GM18951 (cell line): ENCODE results near the gene NMB.
A peak's percentile ranks its signal among the peaks of the same experiment; 100 is the strongest.

Experiments used
- POLR2A ChIP-seq: IDR thresholded peaks from 4 replicates; pipeline ENCODE4 v1.6.1; 2011; ENCODE audit warnings: mild to moderate bottlenecking; ENCODE audit not compliant: insufficient read length, insufficient read depth; ENCODE audit errors: extremely low read depth
- in situ Hi-C: fragments of 300-500 bp; cut with MboI; formaldehyde crosslinking; loops from one replicate; pipeline ENCODE4 v1.12.0; 2022; ENCODE audit warnings: low sequenced_read_pairs, mixed read lengths, inconsistent platforms; ENCODE audit not compliant: unreplicated experiment

Gene NMB

DNA sequence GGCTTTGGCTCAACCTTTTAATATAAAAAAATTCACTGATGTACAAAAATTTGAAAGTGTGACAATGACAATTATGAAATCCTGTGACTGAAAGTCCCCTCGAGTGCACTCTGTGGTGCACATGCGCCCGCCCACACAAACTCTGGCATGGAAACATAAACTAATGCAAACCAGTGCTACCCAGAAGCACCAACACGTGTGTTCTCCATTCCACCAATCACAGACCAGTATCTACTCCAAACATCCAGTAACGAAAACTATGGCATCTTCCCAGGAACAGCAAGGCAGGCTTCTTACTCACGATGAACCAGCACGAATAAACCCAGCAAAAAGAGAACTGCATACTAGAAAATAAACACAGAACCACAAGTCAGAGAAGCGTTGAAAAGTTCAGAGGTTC is 11.7 kb upstream of the NMB start:
- TF ChIP-seq POLR2A, result no peak
- in situ Hi-C loops, result no loop called here

- in situ Hi-C loops, result no loop called here
- no peak for TF ChIP-seq POLR2A
Observed at GRCh38 chr15:84668221-84668982, 10.4 kb upstream of the NMB start.

- in situ Hi-C loops, result no loop called here
- no peak for TF ChIP-seq POLR2A
Observed at GRCh38 chr15:84666373-84666772, 8.4 kb upstream of the NMB start.

DNA sequence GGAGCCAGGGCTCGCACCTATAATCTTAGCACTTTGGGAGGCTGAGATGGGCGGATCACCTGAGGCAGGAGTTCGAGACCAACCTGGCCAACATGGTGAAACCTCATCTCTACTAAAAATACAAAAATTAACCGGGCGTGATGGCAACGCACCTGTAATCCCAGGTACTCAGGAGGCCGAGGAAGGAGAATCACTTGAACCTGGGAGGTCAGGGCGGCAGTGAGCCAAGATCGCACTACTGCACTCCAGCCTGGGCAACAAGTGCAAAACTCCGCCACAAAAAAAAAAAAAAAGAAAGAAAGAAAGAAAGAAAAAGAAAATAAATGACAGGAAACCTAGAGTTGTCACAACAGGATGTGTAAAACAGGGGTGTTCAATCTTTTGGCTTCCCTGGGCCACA is 3.0 kb upstream of the NMB start:
- no peak for TF ChIP-seq POLR2A
- in situ Hi-C loops, result no loop called here

DNA sequence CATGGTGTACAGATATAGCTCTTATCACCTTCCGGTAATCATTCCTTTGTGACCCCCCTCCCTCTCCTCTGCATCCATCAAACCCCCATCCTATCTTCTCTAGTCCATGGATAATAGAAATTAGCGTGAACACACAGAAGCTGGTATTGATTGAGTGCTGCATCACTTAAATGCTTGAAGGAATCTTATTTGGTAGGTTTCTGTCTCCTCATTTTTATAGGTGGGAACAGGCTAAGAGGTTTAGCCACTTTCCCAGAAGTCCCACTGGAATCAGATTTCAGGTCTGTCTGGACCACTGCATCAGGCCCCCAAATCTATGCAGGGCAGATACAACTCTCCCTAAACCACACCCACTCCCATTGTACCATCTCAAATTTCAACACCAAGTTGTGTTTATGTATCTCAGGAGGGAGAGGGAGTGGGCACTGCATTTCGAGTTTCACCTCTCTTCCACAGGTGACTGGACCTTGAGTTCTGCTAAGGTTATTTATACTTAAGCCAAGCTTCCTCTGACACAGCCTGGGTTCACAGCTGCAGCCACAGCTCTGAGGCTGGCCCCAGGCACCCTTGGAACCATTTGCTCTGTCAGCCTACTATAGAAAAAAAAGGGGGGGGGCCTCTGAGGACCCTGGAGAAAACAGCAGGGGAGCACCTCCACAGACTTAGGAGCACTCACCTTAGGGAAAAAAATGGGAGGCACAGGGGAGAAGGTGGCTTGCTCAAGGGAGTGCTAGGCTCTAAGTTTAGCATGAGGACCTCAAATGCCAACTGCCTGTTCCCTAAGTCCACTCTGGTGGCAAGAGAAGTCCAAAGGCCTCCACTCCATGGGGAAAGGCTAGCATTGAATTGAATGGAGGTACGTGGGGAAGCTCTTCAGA is 2.1 kb upstream of the NMB start:
- no peak for TF ChIP-seq POLR2A
- in situ Hi-C loops, result no loop called here

DNA sequence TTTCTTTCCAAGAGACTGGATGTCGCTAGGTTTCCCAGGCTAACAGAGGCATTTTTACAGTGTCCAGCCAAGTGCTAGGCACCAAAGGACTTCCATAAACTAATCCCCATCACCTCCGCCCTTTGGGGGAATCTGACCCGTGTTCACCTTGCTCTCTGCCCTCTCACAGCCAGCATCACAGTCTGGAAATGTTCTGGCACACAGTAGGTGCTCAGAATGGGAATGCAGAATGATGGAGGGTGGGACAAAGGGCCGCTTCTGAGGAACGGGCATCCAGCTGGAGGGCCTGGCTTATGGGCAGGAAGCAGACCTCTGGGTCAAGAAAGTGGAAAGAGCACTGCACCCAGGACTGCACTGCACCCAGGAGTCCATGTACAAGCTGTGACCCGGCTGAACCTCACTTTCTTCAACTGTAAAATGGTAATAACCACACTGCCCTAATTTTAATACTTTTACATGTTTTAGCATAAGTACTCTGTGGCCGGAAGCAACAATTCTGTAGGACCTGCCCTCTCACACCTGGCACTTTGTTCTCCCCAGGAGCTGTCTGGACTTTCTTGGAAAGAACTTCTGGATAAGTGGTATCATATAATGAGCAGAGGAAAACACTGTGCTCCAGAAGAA is 901 bp upstream of the NMB start:
- in situ Hi-C loops, result no loop called here

DNA sequence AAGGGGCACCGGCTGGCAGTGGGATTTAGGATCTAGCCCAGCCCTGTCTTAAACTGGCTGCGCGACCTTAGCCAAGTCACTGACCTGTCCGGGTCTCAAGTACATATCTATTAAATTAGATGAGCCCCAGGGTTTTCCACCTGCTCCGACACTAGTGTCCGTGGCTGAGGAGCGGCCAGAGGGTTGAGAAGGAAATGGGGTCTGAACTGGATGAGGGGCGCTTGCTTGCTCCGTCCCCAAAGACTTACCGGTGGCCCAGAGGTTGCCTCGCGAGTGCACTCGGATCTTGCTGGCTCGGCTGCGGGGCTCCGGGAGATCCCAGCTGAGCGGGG is 285 bp downstream of the NMB start:
- in situ Hi-C loops, result no loop called here
- no peak for TF ChIP-seq POLR2A

More for the DNA sequence above, 901 bp upstream of the NMB start:
- no peak for TF ChIP-seq POLR2A

GRCh38 chr15:84656972-84657371 is 1.0 kb downstream of the NMB start:
- in situ Hi-C loops, result no loop called here
- no peak for TF ChIP-seq POLR2A

DNA sequence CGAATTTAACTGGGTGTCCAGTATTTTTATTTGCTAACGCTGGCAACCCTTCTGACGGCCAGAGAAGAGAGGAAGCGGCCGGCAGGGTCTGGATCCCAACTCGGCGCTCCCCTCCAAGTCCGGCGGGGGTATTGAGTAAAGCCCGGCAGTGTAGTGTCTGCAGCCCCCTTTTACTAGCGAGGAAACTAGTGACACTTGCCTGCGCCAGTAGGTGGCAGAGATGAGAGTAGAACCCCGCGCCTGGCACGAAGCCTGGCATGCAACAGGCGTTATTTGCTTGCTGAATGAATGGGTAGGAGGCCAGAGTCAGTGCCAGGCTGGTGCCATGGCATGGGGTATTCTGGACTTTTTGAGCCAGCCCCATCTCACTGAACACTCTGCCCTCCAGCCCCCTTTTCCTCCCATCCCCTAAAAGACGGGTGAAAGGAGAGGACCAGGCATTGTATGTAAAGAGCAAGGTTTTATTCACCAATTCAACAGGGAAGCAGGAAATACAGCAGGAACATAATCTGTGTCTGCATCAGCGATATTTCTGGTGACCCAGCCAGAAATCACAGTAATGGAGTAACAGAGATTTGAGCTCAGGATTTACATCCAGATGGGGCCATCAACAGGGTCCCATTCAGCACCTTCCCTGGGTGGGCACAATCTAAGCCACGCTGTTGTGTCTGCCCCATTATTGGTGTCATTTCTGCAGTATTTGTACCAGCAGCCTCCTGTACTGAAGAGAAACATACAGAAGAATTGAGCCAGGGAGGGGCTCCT is 3.1 kb downstream of the NMB start:
- in situ Hi-C loops, result no loop called here
- no peak for TF ChIP-seq POLR2A

GRCh38 chr15:84653910-84654688 is 3.9 kb downstream of the NMB start, which contains the start of gene WDR73:
Gene WDR73 (minus strand): TSS chr15:84654283. CDS start chr15:84654274, 9 bp downstream.
- in situ Hi-C loops, result no loop called here
- TF ChIP-seq POLR2A, result peak; percentile 78

GRCh38 chr15:84653584-84653909 is 4.5 kb downstream of the NMB start:
- in situ Hi-C loops, result no loop called here
- no peak for TF ChIP-seq POLR2A

DNA sequence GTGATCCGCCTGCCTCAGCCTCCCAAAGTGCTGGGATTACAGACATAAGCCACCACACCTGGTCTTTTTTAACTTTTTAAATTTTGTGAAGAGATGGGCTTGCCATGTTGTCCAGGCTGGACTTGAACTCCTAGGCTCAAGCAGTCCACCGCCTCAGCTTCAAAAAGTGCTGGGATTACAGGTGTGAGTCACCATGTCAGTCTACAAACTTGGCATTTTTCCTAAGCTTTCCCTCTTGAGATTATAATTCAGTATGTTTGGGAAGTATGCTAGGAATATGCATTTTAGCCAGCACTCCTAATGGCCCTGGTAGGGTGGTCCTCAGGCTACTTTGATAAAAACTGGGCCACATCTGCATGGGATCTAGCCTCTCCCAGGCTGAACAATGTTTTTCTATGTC is 8.3 kb downstream of the NMB start:
- in situ Hi-C loops, result no loop called here
- TF ChIP-seq POLR2A, result no peak

GRCh38 chr15:84648539-84648938 is 9.5 kb downstream of the NMB start:
- TF ChIP-seq POLR2A, result no peak
- in situ Hi-C loops, result no loop called here

DNA sequence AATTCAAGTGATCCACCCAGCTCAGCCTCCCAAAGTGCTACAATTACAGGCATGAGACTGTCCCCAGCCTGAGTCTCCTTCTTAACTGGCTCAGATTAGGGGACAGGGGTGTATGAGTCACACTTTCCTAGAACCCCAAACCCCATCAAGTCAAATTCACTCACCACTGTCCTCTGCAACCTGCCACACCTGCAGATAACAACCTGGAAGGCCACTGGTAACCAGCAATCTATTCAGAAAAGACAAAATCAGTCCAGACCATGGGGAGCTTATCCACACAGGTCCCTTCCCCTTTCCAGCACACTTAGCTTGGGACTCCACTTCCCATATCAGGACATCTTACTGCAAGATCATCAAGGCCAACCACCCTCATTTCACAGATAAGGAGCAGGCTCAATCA is 10.3 kb downstream of the NMB start:
- TF ChIP-seq POLR2A, result no peak
- in situ Hi-C loops, result no loop called here
